HepG2 (cell line): ENCODE results near the gene XPNPEP1. TPM values are rescaled to one million over a fixed set of nuclear protein-coding genes. Genes with fewer than 3 reads are reported as not detected.
A peak's percentile ranks its signal among the peaks of the same experiment; 100 is the strongest.

Source experiments
- AHR ChIP-seq: IDR thresholded peaks from 2 replicates; pipeline ENCODE4 v1.6.1; 2018; ENCODE audit warnings: missing genetic modification reagents, missing compliant biosample characterization
- ATRX ChIP-seq: sonication (generic); formaldehyde crosslinking; IDR thresholded peaks from 2 replicates; pipeline ENCODE4 v1.4.0; 2020; ENCODE audit warnings: missing genetic modification reagents, borderline replicate concordance
- ELF1 ChIP-seq: sonication (generic); formaldehyde crosslinking; IDR thresholded peaks from 2 replicates; pipeline ENCODE4 v1.4.0; 2020; ENCODE audit warnings: missing genetic modification reagents
- EP300 ChIP-seq, 3 experiments: sonication (generic) in 1 of 3; formaldehyde crosslinking in 1 of 3; IDR thresholded peaks; 2 replicates each; pipeline versions ENCODE4 v1.5.1 to v1.6.1; 2011 to 2020; ENCODE audit warnings: low read depth in 2 of 3, low read length in 2 of 3, borderline replicate concordance in 1 of 3, improper control_type of control experiment in 1 of 3, mild to moderate bottlenecking in 1 of 3, missing genetic modification reagents in 1 of 3, moderate library complexity in 1 of 3
- ERF ChIP-seq: IDR thresholded peaks from 2 replicates; pipeline ENCODE4 v1.6.1; 2018; ENCODE audit warnings: missing biosample characterization, missing genetic modification reagents
- FIP1L1 ChIP-seq: fragments of 200-400 bp; formaldehyde crosslinking; IDR thresholded peaks from 2 replicates; pipeline ENCODE4 v1.6.1; 2018; ENCODE audit warnings: low read depth, mild to moderate bottlenecking, low read length, moderate library complexity, borderline replicate concordance; ENCODE audit not compliant: insufficient read depth
- GPN1 ChIP-seq: sonication (generic); formaldehyde crosslinking; IDR thresholded peaks from 2 replicates; pipeline ENCODE4 v1.5.1; 2020; ENCODE audit warnings: missing genetic modification reagents, borderline replicate concordance
- KLF12 ChIP-seq: sonication (generic); formaldehyde crosslinking; IDR thresholded peaks from 2 replicates; pipeline ENCODE4 v1.4.0; 2020; ENCODE audit warnings: missing genetic modification reagents, borderline replicate concordance
- MIER3 ChIP-seq: IDR thresholded peaks from 2 replicates; pipeline ENCODE4 v1.6.1; 2016; ENCODE audit warnings: missing compliant biosample characterization, borderline replicate concordance
- NFIB ChIP-seq: sonication (generic); formaldehyde crosslinking; IDR thresholded peaks from 2 replicates; pipeline ENCODE4 v1.9.0; 2021; ENCODE audit warnings: missing genetic modification reagents, mild to moderate bottlenecking, borderline replicate concordance
- PRPF4 ChIP-seq: fragments of 200-400 bp; formaldehyde crosslinking; IDR thresholded peaks from 2 replicates; pipeline ENCODE4 v1.6.1; 2016; ENCODE audit warnings: low read length, low read depth; ENCODE audit not compliant: poor library complexity, severe bottlenecking
- SKI ChIP-seq: fragments of 450-650 bp; IDR thresholded peaks from one replicate; pipeline ENCODE4 v1.6.1; 2018; ENCODE audit warnings: mild to moderate bottlenecking; ENCODE audit not compliant: partially characterized antibody
- SP140L ChIP-seq: sonication (generic); formaldehyde crosslinking; IDR thresholded peaks from 2 replicates; pipeline ENCODE4 v1.4.0; 2020; ENCODE audit warnings: missing genetic modification reagents, borderline replicate concordance
- SRSF1 ChIP-seq: fragments of 200-400 bp; formaldehyde crosslinking; optimal IDR thresholded peaks from 2 replicates; pipeline ENCODE3; 2017; ENCODE audit warnings: mild to moderate bottlenecking, low read depth, low read length, moderate library complexity
- ZBTB1 ChIP-seq: sonication (generic); formaldehyde crosslinking; IDR thresholded peaks from 2 replicates; pipeline ENCODE4 v1.4.0; 2020; ENCODE audit warnings: missing genetic modification reagents, borderline replicate concordance
- ZFP36L1 ChIP-seq: sonication (generic); formaldehyde crosslinking; IDR thresholded peaks from 2 replicates; pipeline ENCODE4 v1.8.0; 2022; ENCODE audit warnings: mild to moderate bottlenecking, missing genetic modification reagents, moderate library complexity
- ZNF260 ChIP-seq: sonication (generic); formaldehyde crosslinking; IDR thresholded peaks from 2 replicates; pipeline ENCODE4 v1.4.0; 2020; ENCODE audit warnings: missing genetic modification reagents, low read depth, mild to moderate bottlenecking, borderline replicate concordance
- ZNF572 ChIP-seq: sonication (generic); formaldehyde crosslinking; IDR thresholded peaks from 2 replicates; pipeline ENCODE4 v1.5.1; 2020; ENCODE audit warnings: mild to moderate bottlenecking, missing genetic modification reagents
- ZNF710 ChIP-seq: sonication (generic); formaldehyde crosslinking; IDR thresholded peaks from 2 replicates; pipeline ENCODE4 v1.5.0; 2020; ENCODE audit warnings: mild to moderate bottlenecking, missing genetic modification reagents, borderline replicate concordance
- ZNF775 ChIP-seq: sonication (generic); formaldehyde crosslinking; IDR thresholded peaks from 2 replicates; pipeline ENCODE4 v1.4.0; 2020; ENCODE audit warnings: missing genetic modification reagents, mild to moderate bottlenecking, moderate library complexity, borderline replicate concordance
- polyA plus RNA-seq, 8 experiments: library from polyadenylated mRNA; depleted of rRNA in 3 of 8; stranded (reverse) in 7 of 8; unstranded in 1 of 8; fragments of >200 nt; fragmentation: Illumina TruSeq in 4 of 8; extraction: Trizol in 4 of 8; gene quantifications; 2 replicates each; pipeline versions ENCODE4 v1.2.1 to v1.2.3, GENCODE V29; 2011 to 2016; ENCODE audit warnings: low read depth in 4 of 8, missing spikeins in 1 of 8, mixed read lengths in 1 of 8; ENCODE audit not compliant: insufficient read depth in 1 of 8
- total RNA-seq, 5 experiments: library from RNA; depleted of rRNA; stranded (reverse); fragments of >200 nt; fragmentation: Illumina TruSeq; extraction: Trizol; gene quantifications; 2 replicates each; pipeline ENCODE4 v1.2.3, GENCODE V29; 2016; ENCODE audit warnings: low read depth in 1 of 5
- TF ChIP-seq, protein P1 (sequence below): sonication (generic); formaldehyde crosslinking; IDR thresholded peaks from 2 replicates; pipeline ENCODE4 v1.9.0; 2021; ENCODE audit warnings: missing genetic modification reagents, borderline replicate concordance
- TF ChIP-seq, protein P2 (sequence below): IDR thresholded peaks from 2 replicates; pipeline ENCODE4 v1.6.1; 2018; ENCODE audit warnings: missing genetic modification reagents, mild to moderate bottlenecking, missing compliant biosample characterization

Gene XPNPEP1
- total and polyA plus RNA-seq, 2 of the 13 experiments (the other 11 are each of a cell fraction or from before 2014, with no cell fraction given): 30.3 to 55.5 TPM

DNA sequence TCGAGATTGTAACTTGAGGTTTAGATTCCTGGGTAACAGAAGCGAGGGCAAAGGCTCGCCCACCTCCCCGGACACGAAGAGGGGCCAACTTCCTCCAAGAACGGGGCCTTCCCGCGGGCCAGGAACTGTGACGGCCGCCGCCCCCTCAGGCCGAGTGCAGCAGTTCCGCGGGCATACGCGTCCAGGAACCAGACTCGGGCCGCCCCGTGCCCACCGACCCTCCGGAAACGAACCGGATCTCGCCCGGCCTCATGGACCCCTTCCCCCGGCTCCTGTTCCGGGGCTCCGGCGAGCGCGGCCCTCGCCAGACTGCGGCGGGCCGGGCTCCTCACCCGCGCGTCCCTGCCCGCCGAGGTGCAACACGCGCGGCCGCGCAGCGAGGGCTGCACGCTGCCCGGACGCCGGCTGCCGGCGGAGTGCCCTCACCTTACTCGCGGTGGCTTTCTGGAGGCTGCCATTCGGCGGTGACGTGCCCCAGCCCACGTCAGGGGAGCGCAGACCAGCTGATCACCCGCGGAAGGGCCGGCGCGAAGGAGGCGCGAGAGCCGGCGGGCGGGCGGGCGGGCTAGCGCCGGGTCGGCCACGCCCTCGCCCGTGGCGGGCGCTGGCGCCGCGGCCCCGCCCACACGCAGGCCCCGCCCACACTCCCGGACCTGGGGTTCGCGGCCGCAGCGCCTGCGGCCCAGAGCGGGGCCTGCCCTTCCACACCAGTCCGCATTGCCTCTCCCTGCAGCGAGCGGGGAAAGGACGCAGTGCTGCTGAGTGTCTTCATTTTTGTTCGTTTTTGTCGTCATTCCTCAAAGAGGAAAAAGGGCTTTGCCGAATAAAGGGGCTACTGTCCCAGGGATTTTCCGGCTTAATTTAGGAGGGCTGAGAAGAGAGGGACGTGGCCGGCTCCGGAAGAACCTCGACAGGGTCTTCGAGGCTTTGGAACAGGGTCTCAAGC lies at the start of gene XPNPEP1 (continued):
- TF ChIP-seq ZNF710 (CRISPR knock-in tag): no peak
- TF ChIP-seq, protein P1, sequence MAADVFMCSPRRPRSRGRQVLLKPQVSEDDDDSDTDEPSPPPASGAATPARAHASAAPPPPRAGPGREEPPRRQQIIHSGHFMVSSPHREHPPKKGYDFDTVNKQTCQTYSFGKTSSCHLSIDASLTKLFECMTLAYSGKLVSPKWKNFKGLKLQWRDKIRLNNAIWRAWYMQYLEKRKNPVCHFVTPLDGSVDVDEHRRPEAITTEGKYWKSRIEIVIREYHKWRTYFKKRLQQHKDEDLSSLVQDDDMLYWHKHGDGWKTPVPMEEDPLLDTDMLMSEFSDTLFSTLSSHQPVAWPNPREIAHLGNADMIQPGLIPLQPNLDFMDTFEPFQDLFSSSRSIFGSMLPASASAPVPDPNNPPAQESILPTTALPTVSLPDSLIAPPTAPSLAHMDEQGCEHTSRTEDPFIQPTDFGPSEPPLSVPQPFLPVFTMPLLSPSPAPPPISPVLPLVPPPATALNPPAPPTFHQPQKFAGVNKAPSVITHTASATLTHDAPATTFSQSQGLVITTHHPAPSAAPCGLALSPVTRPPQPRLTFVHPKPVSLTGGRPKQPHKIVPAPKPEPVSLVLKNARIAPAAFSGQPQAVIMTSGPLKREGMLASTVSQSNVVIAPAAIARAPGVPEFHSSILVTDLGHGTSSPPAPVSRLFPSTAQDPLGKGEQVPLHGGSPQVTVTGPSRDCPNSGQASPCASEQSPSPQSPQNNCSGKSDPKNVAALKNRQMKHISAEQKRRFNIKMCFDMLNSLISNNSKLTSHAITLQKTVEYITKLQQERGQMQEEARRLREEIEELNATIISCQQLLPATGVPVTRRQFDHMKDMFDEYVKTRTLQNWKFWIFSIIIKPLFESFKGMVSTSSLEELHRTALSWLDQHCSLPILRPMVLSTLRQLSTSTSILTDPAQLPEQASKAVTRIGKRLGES (CRISPR knock-in tag): no peak
- no peak for TF ChIP-seq GPN1 (CRISPR knock-in tag)
- TF ChIP-seq ZNF572: no peak
- TF ChIP-seq ERF (CRISPR knock-in tag): 0 out of 2 replicates have a peak, but pooled peaks have one; percentile 31
- no peak for TF ChIP-seq AHR
- no peak for TF ChIP-seq PRPF4
- TF ChIP-seq EP300 (IDR thresholded peaks at IDR 0.05; ENCODE audit: low read depth in 2 of 2, low read length in 2 of 2): no peak
- TF ChIP-seq EP300 (CRISPR knock-in tag; IDR thresholded peaks at IDR 0.05; ENCODE audit: borderline replicate concordance): no peak
- TF ChIP-seq MIER3: peak; percentile 59; the same call in 1 of the 2 replicates
- TF ChIP-seq, protein P2, sequence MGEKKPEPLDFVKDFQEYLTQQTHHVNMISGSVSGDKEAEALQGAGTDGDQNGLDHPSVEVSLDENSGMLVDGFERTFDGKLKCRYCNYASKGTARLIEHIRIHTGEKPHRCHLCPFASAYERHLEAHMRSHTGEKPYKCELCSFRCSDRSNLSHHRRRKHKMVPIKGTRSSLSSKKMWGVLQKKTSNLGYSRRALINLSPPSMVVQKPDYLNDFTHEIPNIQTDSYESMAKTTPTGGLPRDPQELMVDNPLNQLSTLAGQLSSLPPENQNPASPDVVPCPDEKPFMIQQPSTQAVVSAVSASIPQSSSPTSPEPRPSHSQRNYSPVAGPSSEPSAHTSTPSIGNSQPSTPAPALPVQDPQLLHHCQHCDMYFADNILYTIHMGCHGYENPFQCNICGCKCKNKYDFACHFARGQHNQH (CRISPR knock-in tag): peak; percentile 69; the same call in 1 of the 2 replicates
- peak; percentile 66 for TF ChIP-seq KLF12 (CRISPR knock-in tag)
- TF ChIP-seq ZNF260 (CRISPR knock-in tag): no peak
- no peak for TF ChIP-seq SP140L (CRISPR knock-in tag)
- TF ChIP-seq FIP1L1: no peak
- peak; percentile 44 for TF ChIP-seq SKI
- peak; percentile 39; the same call in 1 of the 2 replicates for TF ChIP-seq ELF1 (CRISPR knock-in tag)
- TF ChIP-seq NFIB: no peak
- TF ChIP-seq ZNF775 (CRISPR knock-in tag): no peak
- no peak for TF ChIP-seq ZBTB1 (CRISPR knock-in tag)
- TF ChIP-seq ZFP36L1: 0 out of 2 replicates have a peak, but pooled peaks have one; percentile 49
- no peak for TF ChIP-seq ATRX
- TF ChIP-seq SRSF1: no peak
